GM19238 (cell line): ENCODE data around the gene MYO18A.

ENCODE experiments used
- DNase-seq: peaks from one replicate; pipeline ENCODE4 v3.0.0; 2011; ENCODE audit warnings: low spot score; ENCODE audit not compliant: insufficient read length

MYO18A gene

GRCh38 chr17:29078183-29079045 is 101.8 kb downstream of the MYO18A start:
- DNase-seq, result no peak

GRCh38 chr17:29077320-29077719 is 102.9 kb downstream of the MYO18A start:
- no peak for DNase-seq

- DNase-seq, result no peak
These were observed 103.5 kb downstream of the MYO18A start for GRCh38 chr17:29076722-29077121.

- no peak for DNase-seq
These were observed 104.1 kb downstream of the MYO18A start for GRCh38 chr17:29076087-29076486.

GRCh38 chr17:29074488-29074887 is 105.7 kb downstream of the MYO18A start:
- DNase-seq, result no peak

- no peak for DNase-seq
These were observed 106.7 kb downstream of the MYO18A start for GRCh38 chr17:29073520-29073919.

GRCh38 chr17:29073045-29073444 is 107.2 kb downstream of the MYO18A start:
- no peak for DNase-seq

GRCh38 chr17:29071303-29071702 is 108.9 kb downstream of the MYO18A start:
- no peak for DNase-seq

- DNase-seq, result no peak
These were observed 109.4 kb downstream of the MYO18A start for GRCh38 chr17:29070781-29071180.

- DNase-seq, result no peak
These were observed 109.9 kb downstream of the MYO18A start for GRCh38 chr17:29070308-29070707.

- DNase-seq, result no peak
These were observed 110.6 kb downstream of the MYO18A start for GRCh38 chr17:29069526-29070041.

GRCh38 chr17:29068818-29069217 is 111.4 kb downstream of the MYO18A start:
- DNase-seq, result no peak

GRCh38 chr17:29066606-29067005 is 113.6 kb downstream of the MYO18A start:
- no peak for DNase-seq

- no peak for DNase-seq
These were observed 114.2 kb downstream of the MYO18A start for GRCh38 chr17:29066047-29066446.

- no peak for DNase-seq
These were observed 116.2 kb downstream of the MYO18A start for GRCh38 chr17:29063992-29064391.

GRCh38 chr17:29062215-29062614 is 118.0 kb downstream of the MYO18A start:
- DNase-seq, result no peak

- DNase-seq, result no peak
These were observed 119.2 kb downstream of the MYO18A start for GRCh38 chr17:29061036-29061435.

- no peak for DNase-seq
These were observed 119.7 kb downstream of the MYO18A start for GRCh38 chr17:29060475-29060874.

- DNase-seq, result no peak
These were observed 120.9 kb downstream of the MYO18A start for GRCh38 chr17:29059281-29059680.

GRCh38 chr17:29058391-29058790 is 121.8 kb downstream of the MYO18A start:
- DNase-seq, result no peak

GRCh38 chr17:29057361-29057760 is 122.8 kb downstream of the MYO18A start:
- DNase-seq, result no peak

GRCh38 chr17:29054835-29055234 is 125.4 kb downstream of the MYO18A start:
- DNase-seq, result no peak

GRCh38 chr17:29051731-29052130 is 128.5 kb downstream of the MYO18A start:
- no peak for DNase-seq
